SIG-M5 treated with dmso at 0.1 percent for 504 hours (cell line): ENCODE measurements around the gene MED15.

Experiments used
- DNase-seq: peaks from one replicate; lab custom pipeline; 2025; ENCODE audit not compliant: unreplicated experiment; lab: John Stamatoyannopoulos, UW

The MED15 gene

GRCh38 chr22:20568502-20569058, 61.2 kb downstream of the MED15 start:
- DNase-seq: no peak

- DNase-seq: no peak
These were observed 61.9 kb downstream of the MED15 start for GRCh38 chr22:20569059-20570058.

- DNase-seq: no peak
These were observed 63.7 kb downstream of the MED15 start for GRCh38 chr22:20571078-20571503.

- DNase-seq: peak; percentile 4
These were observed 64.2 kb downstream of the MED15 start for GRCh38 chr22:20571531-20572007.

GRCh38 chr22:20572132-20572802, 64.9 kb downstream of the MED15 start:
- no peak for DNase-seq

GRCh38 chr22:20573176-20573832, 65.9 kb downstream of the MED15 start:
- DNase-seq: no peak

GRCh38 chr22:20573833-20574615, 66.6 kb downstream of the MED15 start:
- DNase-seq: no peak

- no peak for DNase-seq
These were observed 67.5 kb downstream of the MED15 start for GRCh38 chr22:20574920-20575353.

- no peak for DNase-seq
These were observed 68.5 kb downstream of the MED15 start for GRCh38 chr22:20575724-20576444.

- DNase-seq: peak; percentile 62
These were observed 69.0 kb downstream of the MED15 start for GRCh38 chr22:20576445-20576816.

- DNase-seq: no peak
These were observed 69.6 kb downstream of the MED15 start for GRCh38 chr22:20577045-20577444.

- DNase-seq: no peak
These were observed 70.2 kb downstream of the MED15 start for GRCh38 chr22:20577549-20577975.

- DNase-seq: no peak
These were observed 70.8 kb downstream of the MED15 start for GRCh38 chr22:20578192-20578591.

- no peak for DNase-seq
These were observed 71.3 kb downstream of the MED15 start for GRCh38 chr22:20578707-20579106.

- DNase-seq: no peak
These were observed 72.1 kb downstream of the MED15 start for GRCh38 chr22:20579273-20580120.

GRCh38 chr22:20580179-20580578, 72.8 kb downstream of the MED15 start:
- DNase-seq: no peak

- DNase-seq: no peak
These were observed 73.4 kb downstream of the MED15 start for GRCh38 chr22:20580611-20581502.
